RWPE1 (cell line): ENCODE data around the gene TEKT4.
"Not testable (repeated sequence)": the region's sequence is repeated elsewhere in the genome, so short reads cannot be mapped to it uniquely, and the experiment has no call there.

Experiments
- CTCF ChIA-PET: fragments of 350-600 bp; sonication (Branson Sonifier 250); formaldehyde crosslinking; extraction: SDS; loops from one replicate; lab custom pipeline; 2021; lab: Yijun Ruan, JAX
- POLR2A ChIA-PET: fragments of 400-600 bp; formaldehyde crosslinking; extraction: SDS; loops from one replicate; lab custom pipeline; 2020; ENCODE audit warnings: antibody characterized with exemption; ENCODE audit not compliant: low non-redundant PET; lab: Yijun Ruan, JAX
- DNase-seq: peaks from one replicate; pipeline ENCODE4 v3.0.0; 2012; ENCODE audit warnings: low spot score
- H3K27ac ChIP-seq: fragments of 450-650 bp; 2 replicates; pipeline ENCODE4 v1.5.1; 2017
- CTCF ChIP-seq: fragments of 450-650 bp; conservative IDR thresholded peaks from 2 replicates; pipeline ENCODE4 v1.5.1; 2017; ENCODE audit warnings: low read depth, mild to moderate bottlenecking

TEKT4 gene

GRCh38 chr2:94874277-94874997, 3.2 kb downstream of the TEKT4 start:
- peak; percentile 75 for DNase-seq
- ChIA-PET CTCF (interaction anchor here (0.7 to 4.7 kb wide), 2 partner anchors 83 to 207 kb away, joined by 3 to 51 read pairs; no protein-coding TSS in a partner anchor), POLR2A (no interaction called here)
- no peak overlapping the region for H3K27ac ChIP-seq
- TF ChIP-seq CTCF = peak; percentile 80

GRCh38 chr2:94875064-94875819, 4.0 kb downstream of the TEKT4 start:
- POLR2A ChIA-PET = no interaction called here
- no peak for TF ChIP-seq CTCF
- no peak for DNase-seq
- CTCF ChIA-PET = interaction anchor here (0.6 to 4.7 kb wide), 2 partner anchors 82 to 270 kb away, joined by 4 to 51 read pairs; no protein-coding TSS in a partner anchor
- H3K27ac ChIP-seq = no peak overlapping the region

GRCh38 chr2:94875820-94876522, 4.7 kb downstream of the TEKT4 start:
- ChIA-PET CTCF (interaction anchor here (1.1 kb wide), 1 partner anchor 19 kb away, joined by 5 read pairs; no protein-coding TSS in a partner anchor), POLR2A (no interaction called here)
- no peak overlapping the region for H3K27ac ChIP-seq
- DNase-seq = no peak
- TF ChIP-seq CTCF = no peak

- ChIA-PET POLR2A (no interaction called here), CTCF (interaction anchor here (0.7 to 1.1 kb wide), 2 partner anchors 19 to 80 kb away, joined by 3 to 5 read pairs; no protein-coding TSS in a partner anchor)
- TF ChIP-seq CTCF = no peak
- no peak overlapping the region for H3K27ac ChIP-seq
- DNase-seq = no peak
Observed at GRCh38 chr2:94876523-94876863, 5.3 kb downstream of the TEKT4 start.

- ChIA-PET POLR2A (no interaction called here), CTCF (interaction anchor here (0.7 kb wide), 1 partner anchor 80 kb away, joined by 3 read pairs; no protein-coding TSS in a partner anchor)
- no peak for TF ChIP-seq CTCF
- H3K27ac ChIP-seq = no peak overlapping the region
- no peak for DNase-seq
Observed at GRCh38 chr2:94877129-94877528, 5.9 kb downstream of the TEKT4 start.

- POLR2A ChIA-PET, DNase-seq, H3K27ac ChIP-seq: not testable (repeated sequence)
- CTCF ChIA-PET = interaction anchor here (1.1 to 1.5 kb wide), 2 partner anchors 78 kb away, joined by 3 to 4 read pairs; no protein-coding TSS in a partner anchor
Observed at GRCh38 chr2:94878575-94878974, 7.3 kb downstream of the TEKT4 start.
